Activated naive CD4-positive, alpha-beta T cell treated with anti-CD3 and anti-CD28 coated beads, Interleukin-2, amount 50 U/mL, for 16 hours (primary cell): ENCODE measurements around the gene MFNG.

Source experiments
- DNase-seq: peaks from one replicate; pipeline ENCODE4 v3.0.0-alpha.2; 2020

The MFNG gene

DNA sequence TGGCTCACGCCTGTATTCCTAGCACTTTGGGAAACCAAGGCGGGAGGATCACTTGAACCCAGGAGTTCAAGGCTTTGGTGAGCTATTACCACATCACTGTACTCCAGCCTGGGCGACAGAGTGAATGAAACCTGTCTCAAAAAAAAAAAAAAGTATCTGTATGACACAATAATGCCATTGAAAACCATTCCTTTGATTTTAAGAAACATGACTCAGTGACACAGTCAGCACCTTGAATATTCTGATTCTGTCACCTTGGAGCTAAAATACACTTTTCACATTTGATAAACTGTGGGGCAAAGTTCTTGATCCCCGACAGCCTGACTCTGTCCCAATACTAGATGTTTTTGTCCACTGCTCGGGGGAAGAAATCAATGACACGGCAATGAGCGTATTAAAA is 42.2 kb downstream of the MFNG start:
- no peak for DNase-seq

DNA sequence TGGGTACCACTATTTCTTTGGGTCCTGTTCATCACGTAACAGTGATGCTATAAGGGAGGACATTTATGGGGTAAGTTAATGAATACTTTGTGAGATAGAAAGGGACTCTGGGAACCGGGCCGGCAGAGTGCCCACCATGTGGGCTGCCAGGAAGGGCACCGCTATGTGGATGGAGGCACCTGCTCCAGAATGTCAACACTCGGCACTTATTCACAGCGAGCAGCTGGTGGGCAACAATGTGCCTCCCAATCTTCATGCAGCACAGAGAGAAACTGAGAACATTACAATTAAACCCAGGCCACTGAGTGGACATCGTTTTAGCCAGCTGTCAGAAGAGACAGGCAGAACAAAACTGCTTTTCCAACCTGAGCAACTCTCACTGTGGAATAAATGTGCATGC is 43.1 kb downstream of the MFNG start:
- no peak for DNase-seq

GRCh38 chr22:37442537-37442936 is 43.6 kb downstream of the MFNG start:
- DNase-seq: no peak

DNA sequence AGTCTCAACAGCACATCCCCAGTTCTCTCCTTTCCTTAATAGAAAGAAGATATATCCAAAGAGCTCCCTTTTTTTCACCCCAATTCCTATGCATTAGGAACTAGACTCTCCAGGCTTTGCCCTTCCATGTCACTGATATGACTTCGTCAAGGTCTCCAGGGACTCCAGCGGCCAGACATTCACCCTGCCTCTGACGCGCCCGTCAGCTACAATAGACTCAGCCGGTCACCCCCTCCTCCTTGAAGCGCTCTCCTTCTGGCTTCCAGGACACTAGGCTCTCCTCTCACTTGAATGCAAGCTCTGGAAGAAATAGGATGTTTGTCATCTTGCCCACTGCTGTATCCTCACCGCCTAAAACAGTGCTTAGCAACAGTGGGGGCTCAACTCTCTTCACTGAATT is 44.0 kb downstream of the MFNG start:
- no peak for DNase-seq

DNA sequence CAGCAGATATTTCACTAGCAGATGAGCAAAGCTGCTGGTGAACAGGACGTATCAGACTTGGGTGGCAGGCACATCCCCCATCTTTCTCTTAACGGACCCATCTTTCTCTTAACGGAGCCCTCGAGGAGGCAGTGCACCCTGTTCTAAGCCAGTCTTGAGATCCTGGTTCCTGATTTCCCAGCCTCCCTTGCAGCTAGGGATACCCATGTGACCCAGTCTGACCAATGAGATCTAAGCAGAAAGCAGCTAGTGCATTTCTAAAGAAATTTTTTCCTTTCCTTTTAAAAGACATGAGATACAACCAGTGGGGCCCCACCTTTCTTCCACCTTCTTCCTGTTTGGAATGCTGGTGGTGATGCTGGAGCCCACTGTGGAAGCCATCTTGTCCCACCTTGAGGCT is 45.3 kb downstream of the MFNG start:
- no peak for DNase-seq

DNA sequence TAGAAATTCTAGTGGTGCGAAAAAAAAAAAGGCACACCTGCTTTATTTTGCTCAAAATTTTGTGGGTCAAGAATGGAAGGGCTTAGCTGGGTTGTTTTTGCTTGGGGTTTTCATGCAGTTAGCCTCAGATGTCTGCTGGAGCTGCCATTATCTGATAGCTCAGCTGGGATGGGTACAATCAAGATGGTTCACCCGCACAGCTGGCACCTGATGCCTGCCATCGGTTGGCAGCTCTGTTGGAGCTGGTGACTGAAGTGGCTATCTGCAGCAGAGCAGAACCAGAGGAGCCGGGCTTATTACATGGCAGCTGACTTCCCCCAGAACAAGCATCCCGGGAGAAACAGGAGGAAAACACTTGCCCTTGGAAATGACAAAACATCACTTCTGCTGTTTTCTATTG is 46.8 kb downstream of the MFNG start:
- DNase-seq: no peak

GRCh38 chr22:37435970-37436603 is 50.1 kb downstream of the MFNG start:
- no peak for DNase-seq

- DNase-seq: no peak
These were observed 52.4 kb downstream of the MFNG start for GRCh38 chr22:37433786-37434185.

DNA sequence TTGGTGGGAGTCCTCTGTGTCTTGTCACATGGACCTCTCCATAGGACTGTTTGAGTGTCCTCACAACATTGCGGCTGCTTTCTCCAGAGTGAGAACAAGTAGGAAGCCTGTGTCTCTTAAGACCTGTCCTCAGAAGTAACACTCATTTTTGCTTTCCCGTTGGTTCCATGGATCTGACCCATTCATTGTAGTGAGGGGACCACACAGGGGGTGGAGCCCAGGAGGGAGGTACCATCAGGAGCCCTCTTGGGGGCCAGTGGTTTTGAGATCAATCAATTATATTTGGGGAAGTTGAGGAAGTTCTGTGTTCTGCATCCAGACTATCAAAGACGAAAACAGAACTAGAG is 53.5 kb downstream of the MFNG start:
- DNase-seq: no peak

GRCh38 chr22:37431801-37432707 is 54.1 kb downstream of the MFNG start:
- DNase-seq: no peak

GRCh38 chr22:37431366-37431765 is 54.8 kb downstream of the MFNG start:
- DNase-seq: no peak

- no peak for DNase-seq
These were observed 55.2 kb downstream of the MFNG start for GRCh38 chr22:37430941-37431340.

DNA sequence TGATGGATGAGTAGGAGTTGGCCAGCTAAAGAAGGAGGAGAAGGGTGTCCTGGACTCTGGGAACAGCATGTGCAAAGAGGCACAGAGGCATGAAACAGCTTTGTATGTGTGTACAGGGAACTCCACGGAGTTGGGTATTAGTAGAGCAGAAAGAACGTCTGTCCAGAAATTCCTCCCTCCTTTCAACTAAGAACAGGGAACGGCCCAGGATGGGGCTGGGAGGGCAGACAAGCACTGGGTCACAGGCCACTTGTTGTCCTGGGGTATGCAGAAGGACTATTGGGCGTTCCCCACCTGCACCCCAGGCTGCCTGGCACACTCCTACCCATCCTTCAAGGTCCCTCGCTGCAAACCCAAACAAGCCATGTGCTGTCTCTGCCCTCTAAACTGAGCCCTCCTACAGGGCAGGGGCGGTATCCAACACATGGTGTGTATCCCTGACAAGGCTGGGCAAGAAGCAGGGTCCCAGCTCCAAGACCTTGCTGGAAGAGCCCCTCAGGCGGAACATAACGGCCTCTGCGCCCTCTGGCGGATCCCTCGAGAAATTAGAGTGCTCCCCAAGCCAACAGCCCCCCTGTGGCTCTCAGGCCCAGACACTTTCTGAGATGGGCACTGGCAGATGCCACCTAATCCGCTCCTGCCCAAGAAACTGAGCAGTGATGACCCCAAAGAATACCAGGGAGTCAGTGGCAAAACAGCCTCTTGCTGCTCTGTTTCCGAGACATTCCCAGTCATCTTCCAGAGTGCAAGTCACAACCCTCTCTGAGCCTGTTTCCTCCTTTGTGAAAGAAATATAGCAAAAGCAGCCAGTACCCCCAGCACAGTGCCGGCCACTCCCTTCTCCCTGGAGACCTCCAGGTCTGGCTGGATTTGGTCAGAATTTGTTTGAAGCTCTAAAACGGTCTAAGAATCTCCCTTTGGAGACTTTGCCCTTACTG is 57.3 kb downstream of the MFNG start:
- peak; percentile 64 for DNase-seq

DNA sequence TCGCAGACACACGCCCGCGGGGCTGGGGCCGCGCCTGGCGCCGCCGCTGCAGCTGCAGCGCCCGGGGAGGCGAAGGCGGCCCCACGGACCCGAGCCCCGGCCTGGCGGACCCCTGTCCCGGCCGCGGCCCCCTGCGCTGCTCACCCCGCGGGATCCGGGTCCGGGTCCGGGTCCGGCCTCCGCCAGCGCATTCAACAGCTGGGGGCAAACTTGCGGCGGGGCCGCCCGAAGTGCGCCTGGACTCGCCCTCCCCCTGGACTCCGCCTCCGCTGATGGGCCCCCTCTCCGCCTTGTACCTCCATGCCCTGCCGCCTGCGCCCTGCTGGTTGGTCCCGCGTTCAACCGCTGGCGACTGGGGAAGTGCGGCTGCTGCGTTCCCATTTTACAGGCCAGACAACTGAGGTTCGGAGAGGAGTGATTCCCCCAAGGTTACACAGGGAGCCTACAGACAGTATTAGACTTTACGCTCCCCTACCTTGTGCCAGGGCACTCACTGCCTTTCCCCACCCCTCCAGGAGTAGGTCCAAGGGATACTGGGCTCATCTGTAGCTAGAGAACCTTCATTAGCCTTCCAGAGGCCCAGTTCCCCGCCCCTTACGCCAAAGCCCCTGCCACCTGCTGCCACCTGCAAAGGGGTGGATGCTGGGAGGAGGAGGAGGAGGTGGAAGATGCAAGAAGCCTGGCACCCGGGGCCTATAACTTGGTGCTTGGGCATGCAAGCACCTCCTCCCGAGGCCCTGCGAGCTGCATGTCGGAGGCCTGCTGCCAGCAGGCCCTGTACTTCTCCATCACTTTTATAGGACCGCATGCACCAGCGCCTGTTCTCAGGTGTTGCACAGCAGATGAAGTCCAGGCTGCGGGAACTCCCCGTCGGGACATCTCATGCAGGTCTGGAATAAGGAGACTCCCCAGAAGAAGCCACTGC is 58.2 kb downstream of the MFNG start:
- DNase-seq: no peak

DNA sequence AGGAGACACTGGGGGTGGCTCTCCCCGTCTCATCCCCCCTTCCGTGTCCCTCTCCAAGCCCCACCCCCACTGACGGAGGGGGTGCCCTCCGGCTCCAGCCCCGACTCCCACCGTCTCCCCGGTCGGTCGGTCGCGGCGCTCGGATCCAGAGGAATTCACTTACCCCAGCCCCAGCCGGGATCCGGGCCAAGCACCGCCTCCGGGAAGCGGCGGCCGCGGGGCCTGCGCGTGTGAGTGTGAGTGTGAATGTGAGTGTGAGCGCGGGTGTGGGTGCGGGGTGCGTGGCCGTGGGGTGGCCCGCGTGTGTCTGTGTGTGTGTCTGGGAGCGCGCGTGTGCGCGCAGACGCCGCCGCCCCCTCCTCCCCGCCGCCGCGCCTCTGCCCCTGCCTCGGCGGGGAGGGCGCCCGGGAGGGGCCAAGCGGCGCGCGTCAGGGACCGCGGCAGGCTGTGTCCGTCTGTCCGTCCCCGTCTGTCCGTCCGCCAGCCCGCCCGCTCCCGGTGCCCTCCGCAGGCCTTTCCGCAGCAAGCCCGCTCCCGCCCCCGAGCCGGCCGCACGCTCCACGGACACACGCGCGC is 59.0 kb downstream of the MFNG start, which contains the start of gene ELFN2:
Gene ELFN2, minus strand, starts transcription at position 345 of the 576 bp plus-strand sequence. CDS start 51,945 bp downstream, outside the sequence.
- DNase-seq: no peak

DNA sequence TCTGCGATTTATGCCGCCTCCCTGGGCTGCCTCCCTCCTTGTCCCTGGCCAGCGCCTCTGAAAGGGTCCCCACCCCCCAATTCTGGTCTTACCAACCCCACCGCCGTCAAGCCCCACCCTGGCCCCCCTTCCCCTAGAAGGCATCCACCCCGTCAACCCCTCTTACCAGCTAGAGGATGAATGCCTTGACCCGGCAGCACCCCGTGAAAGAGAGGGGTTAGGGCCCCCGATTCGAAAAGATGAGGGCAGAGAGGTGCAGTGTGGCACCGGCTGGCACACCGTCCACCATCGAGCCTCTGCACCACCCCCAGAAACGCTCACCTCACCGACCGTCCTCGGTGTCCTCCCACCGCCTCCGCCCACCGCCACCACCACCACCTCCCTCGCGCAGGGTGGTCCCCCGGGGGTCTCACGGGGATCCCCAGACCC is 59.5 kb downstream of the MFNG start:
- DNase-seq: no peak

GRCh38 chr22:37425800-37426705 is 60.1 kb downstream of the MFNG start:
- DNase-seq: no peak

- no peak for DNase-seq
These were observed 60.8 kb downstream of the MFNG start for GRCh38 chr22:37425369-37425768.

DNA sequence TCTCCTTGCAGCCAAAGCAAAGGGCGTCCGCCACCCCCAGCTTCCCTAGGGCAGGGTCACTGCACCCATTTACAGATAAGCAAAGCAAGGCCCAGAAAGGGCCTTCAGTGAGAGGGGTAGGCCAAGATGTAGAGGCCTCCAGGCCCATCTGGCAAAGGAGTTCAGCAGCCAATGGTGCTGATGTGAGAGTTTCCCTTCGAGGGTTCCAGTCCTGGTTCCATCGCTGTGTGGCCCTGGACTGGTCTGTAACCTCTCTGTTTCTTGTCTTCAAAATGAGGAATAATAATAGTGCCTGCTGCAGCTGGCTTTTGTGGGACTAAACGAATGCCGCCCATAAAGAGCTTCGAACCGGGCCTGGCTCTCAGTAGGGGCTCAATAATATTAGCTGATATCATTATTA is 62.9 kb downstream of the MFNG start:
- no peak for DNase-seq

GRCh38 chr22:37421468-37421877 is 64.7 kb downstream of the MFNG start:
- no peak for DNase-seq
